ENCODE data around the gene DHX15.

DHX15 gene

GRCh38 chr4:24537025-24537424 is 47.3 kb downstream of the DHX15 start:
- H3K4me3 ChIP-seq (ENCODE audit: low read depth, low read length) = no peak overlapping the region
- H3K27me3 ChIP-seq (ENCODE audit: control insufficient read depth, insufficient read depth, low read length) = no peaks in the 10 kb centered on the region
- no peak overlapping the region for H3K9ac ChIP-seq (ENCODE audit: low read length)
- H3K9me3 ChIP-seq (ENCODE audit: control insufficient read depth, insufficient read depth, low read depth, low read length) = no peaks in the 10 kb centered on the region
- no peak overlapping the region for H3K27ac ChIP-seq (ENCODE audit: low read depth, low read length)
- peaks cover 99% of the 10 kb centered on the region for H3K36me3 ChIP-seq (ENCODE audit: control insufficient read depth, insufficient read depth, low read length)
- H3K4me1 ChIP-seq (ENCODE audit: control insufficient read depth, insufficient read depth, low read length) = no peaks in the 10 kb centered on the region; the same call in 1 of the 2 replicates

- Histone ChIP-seq H3K36me3 (ENCODE audit: control insufficient read depth, insufficient read depth, low read length) (peaks cover 97% of the 10 kb centered on the region), H3K9ac (ENCODE audit: low read length) (no peak overlapping the region), H3K9me3 (ENCODE audit: control insufficient read depth, insufficient read depth, low read depth, low read length) (no peaks in the 10 kb centered on the region), H3K4me1 (ENCODE audit: control insufficient read depth, insufficient read depth, low read length) (no peaks in the 10 kb centered on the region), H3K4me3 (ENCODE audit: low read depth, low read length) (no peak overlapping the region), H3K27ac (ENCODE audit: low read depth, low read length) (no peak overlapping the region), H3K27me3 (ENCODE audit: control insufficient read depth, insufficient read depth, low read length) (no peaks in the 10 kb centered on the region)
Observed at GRCh38 chr4:24535399-24535798, 49.0 kb downstream of the DHX15 start.

- Histone ChIP-seq H3K9me3 (ENCODE audit: control insufficient read depth, insufficient read depth, low read depth, low read length) (no peaks in the 10 kb centered on the region), H3K4me3 (ENCODE audit: low read depth, low read length) (no peak overlapping the region), H3K9ac (ENCODE audit: low read length) (no peak overlapping the region), H3K4me1 (ENCODE audit: control insufficient read depth, insufficient read depth, low read length) (no peaks in the 10 kb centered on the region), H3K27ac (ENCODE audit: low read depth, low read length) (no peak overlapping the region), H3K36me3 (ENCODE audit: control insufficient read depth, insufficient read depth, low read length) (peaks cover 96% of the 10 kb centered on the region), H3K27me3 (ENCODE audit: control insufficient read depth, insufficient read depth, low read length) (no peaks in the 10 kb centered on the region)
Observed at GRCh38 chr4:24533364-24533763, 51.0 kb downstream of the DHX15 start.

GRCh38 chr4:24529555-24529954 is 54.8 kb downstream of the DHX15 start:
- Histone ChIP-seq H3K9me3 (ENCODE audit: control insufficient read depth, insufficient read depth, low read depth, low read length) (no peaks in the 10 kb centered on the region), H3K4me3 (ENCODE audit: low read depth, low read length) (no peak overlapping the region), H3K4me1 (ENCODE audit: control insufficient read depth, insufficient read depth, low read length) (no peaks in the 10 kb centered on the region), H3K9ac (ENCODE audit: low read length) (no peak overlapping the region), H3K27ac (ENCODE audit: low read depth, low read length) (no peak overlapping the region), H3K27me3 (ENCODE audit: control insufficient read depth, insufficient read depth, low read length) (no peaks in the 10 kb centered on the region), H3K36me3 (ENCODE audit: control insufficient read depth, insufficient read depth, low read length) (peaks cover 94% of the 10 kb centered on the region)

GRCh38 chr4:24527371-24527770 is 57.0 kb downstream of the DHX15 start:
- Histone ChIP-seq H3K4me3 (ENCODE audit: low read depth, low read length) (no peak overlapping the region), H3K27me3 (ENCODE audit: control insufficient read depth, insufficient read depth, low read length) (no peaks in the 10 kb centered on the region), H3K27ac (ENCODE audit: low read depth, low read length) (no peak overlapping the region), H3K4me1 (ENCODE audit: control insufficient read depth, insufficient read depth, low read length) (no peaks in the 10 kb centered on the region), H3K9me3 (ENCODE audit: control insufficient read depth, insufficient read depth, low read depth, low read length) (no peaks in the 10 kb centered on the region), H3K9ac (ENCODE audit: low read length) (no peak overlapping the region), H3K36me3 (ENCODE audit: control insufficient read depth, insufficient read depth, low read length) (peaks cover 90% of the 10 kb centered on the region)

GRCh38 chr4:24521544-24521943 is 62.8 kb downstream of the DHX15 start:
- no peaks in the 10 kb centered on the region for H3K27me3 ChIP-seq (ENCODE audit: control insufficient read depth, insufficient read depth, low read length)
- no peak overlapping the region for H3K9ac ChIP-seq (ENCODE audit: low read length)
- H3K9me3 ChIP-seq (ENCODE audit: control insufficient read depth, insufficient read depth, low read depth, low read length) = no peaks in the 10 kb centered on the region
- peaks cover 13% of the 10 kb centered on the region; the same call in 1 of the 2 replicates for H3K4me1 ChIP-seq (ENCODE audit: control insufficient read depth, insufficient read depth, low read length)
- H3K27ac ChIP-seq (ENCODE audit: low read depth, low read length) = no peak overlapping the region
- peaks cover 73% of the 10 kb centered on the region for H3K36me3 ChIP-seq (ENCODE audit: control insufficient read depth, insufficient read depth, low read length)
- H3K4me3 ChIP-seq (ENCODE audit: low read depth, low read length) = no peak overlapping the region

- no peaks in the 10 kb centered on the region for H3K9me3 ChIP-seq (ENCODE audit: control insufficient read depth, insufficient read depth, low read depth, low read length)
- H3K4me1 ChIP-seq (ENCODE audit: control insufficient read depth, insufficient read depth, low read length) = peaks cover 20% of the 10 kb centered on the region
- no peak overlapping the region for H3K4me3 ChIP-seq (ENCODE audit: low read depth, low read length)
- no peak overlapping the region for H3K9ac ChIP-seq (ENCODE audit: low read length)
- no peak overlapping the region for H3K27ac ChIP-seq (ENCODE audit: low read depth, low read length)
- no peaks in the 10 kb centered on the region for H3K27me3 ChIP-seq (ENCODE audit: control insufficient read depth, insufficient read depth, low read length)
- H3K36me3 ChIP-seq (ENCODE audit: control insufficient read depth, insufficient read depth, low read length) = peaks cover 55% of the 10 kb centered on the region
Observed at GRCh38 chr4:24519649-24520048, 64.7 kb downstream of the DHX15 start.

GRCh38 chr4:24517676-24518075 is 66.7 kb downstream of the DHX15 start:
- Histone ChIP-seq H3K4me1 (ENCODE audit: control insufficient read depth, insufficient read depth, low read length) (peaks cover 25% of the 10 kb centered on the region), H3K4me3 (ENCODE audit: low read depth, low read length) (no peak overlapping the region), H3K36me3 (ENCODE audit: control insufficient read depth, insufficient read depth, low read length) (peaks cover 44% of the 10 kb centered on the region), H3K9me3 (ENCODE audit: control insufficient read depth, insufficient read depth, low read depth, low read length) (no peaks in the 10 kb centered on the region), H3K9ac (ENCODE audit: low read length) (no peak overlapping the region), H3K27ac (ENCODE audit: low read depth, low read length) (no peak overlapping the region), H3K27me3 (ENCODE audit: control insufficient read depth, insufficient read depth, low read length) (no peaks in the 10 kb centered on the region)

GRCh38 chr4:24516926-24517325 is 67.4 kb downstream of the DHX15 start:
- H3K9me3 ChIP-seq (ENCODE audit: control insufficient read depth, insufficient read depth, low read depth, low read length) = no peaks in the 10 kb centered on the region
- H3K36me3 ChIP-seq (ENCODE audit: control insufficient read depth, insufficient read depth, low read length) = peaks cover 41% of the 10 kb centered on the region
- H3K4me3 ChIP-seq (ENCODE audit: low read depth, low read length) = no peak overlapping the region
- H3K27me3 ChIP-seq (ENCODE audit: control insufficient read depth, insufficient read depth, low read length) = no peaks in the 10 kb centered on the region
- H3K9ac ChIP-seq (ENCODE audit: low read length) = no peak overlapping the region
- peaks cover 25% of the 10 kb centered on the region for H3K4me1 ChIP-seq (ENCODE audit: control insufficient read depth, insufficient read depth, low read length)
- no peak overlapping the region for H3K27ac ChIP-seq (ENCODE audit: low read depth, low read length)

GRCh38 chr4:24515698-24516097 is 68.7 kb downstream of the DHX15 start:
- peaks cover 31% of the 10 kb centered on the region for H3K4me1 ChIP-seq (ENCODE audit: control insufficient read depth, insufficient read depth, low read length)
- no peak overlapping the region for H3K27ac ChIP-seq (ENCODE audit: low read depth, low read length)
- H3K4me3 ChIP-seq (ENCODE audit: low read depth, low read length) = no peak overlapping the region
- H3K9ac ChIP-seq (ENCODE audit: low read length) = no peak overlapping the region
- no peaks in the 10 kb centered on the region for H3K27me3 ChIP-seq (ENCODE audit: control insufficient read depth, insufficient read depth, low read length)
- peaks cover 34% of the 10 kb centered on the region for H3K36me3 ChIP-seq (ENCODE audit: control insufficient read depth, insufficient read depth, low read length)
- no peaks in the 10 kb centered on the region for H3K9me3 ChIP-seq (ENCODE audit: control insufficient read depth, insufficient read depth, low read depth, low read length)

GRCh38 chr4:24514808-24515207 is 69.5 kb downstream of the DHX15 start:
- H3K4me1 ChIP-seq (ENCODE audit: control insufficient read depth, insufficient read depth, low read length) = peaks cover 35% of the 10 kb centered on the region
- peaks cover 29% of the 10 kb centered on the region for H3K36me3 ChIP-seq (ENCODE audit: control insufficient read depth, insufficient read depth, low read length)
- no peak overlapping the region for H3K9ac ChIP-seq (ENCODE audit: low read length)
- H3K27me3 ChIP-seq (ENCODE audit: control insufficient read depth, insufficient read depth, low read length) = no peaks in the 10 kb centered on the region
- H3K27ac ChIP-seq (ENCODE audit: low read depth, low read length) = no peak overlapping the region
- H3K9me3 ChIP-seq (ENCODE audit: control insufficient read depth, insufficient read depth, low read depth, low read length) = no peaks in the 10 kb centered on the region
- no peak overlapping the region for H3K4me3 ChIP-seq (ENCODE audit: low read depth, low read length)

GRCh38 chr4:24513718-24514117 is 70.6 kb downstream of the DHX15 start:
- Histone ChIP-seq H3K4me1 (ENCODE audit: control insufficient read depth, insufficient read depth, low read length) (peaks cover 44% of the 10 kb centered on the region), H3K27ac (ENCODE audit: low read depth, low read length) (no peak overlapping the region), H3K9ac (ENCODE audit: low read length) (no peak overlapping the region), H3K4me3 (ENCODE audit: low read depth, low read length) (no peak overlapping the region), H3K9me3 (ENCODE audit: control insufficient read depth, insufficient read depth, low read depth, low read length) (no peaks in the 10 kb centered on the region), H3K36me3 (ENCODE audit: control insufficient read depth, insufficient read depth, low read length) (peaks cover 28% of the 10 kb centered on the region), H3K27me3 (ENCODE audit: control insufficient read depth, insufficient read depth, low read length) (no peaks in the 10 kb centered on the region)
